DMS53 (cell line): ENCODE measurements around the gene TCF25.

Experiments used
- DNase-seq: peaks from one replicate; lab custom pipeline; 2025; lab: John Stamatoyannopoulos, UW

The TCF25 gene

GRCh38 chr16:89936981-89937380 is 63.6 kb downstream of the TCF25 start:
- DNase-seq, result no peak

- no peak for DNase-seq
Measured at GRCh38 chr16:89938175-89938885, 64.9 kb downstream of the TCF25 start.

- no peak for DNase-seq
Measured at GRCh38 chr16:89944773-89945172, 71.4 kb downstream of the TCF25 start.

GRCh38 chr16:89945654-89946053 is 72.3 kb downstream of the TCF25 start:
- DNase-seq, result peak; percentile 82

DNA sequence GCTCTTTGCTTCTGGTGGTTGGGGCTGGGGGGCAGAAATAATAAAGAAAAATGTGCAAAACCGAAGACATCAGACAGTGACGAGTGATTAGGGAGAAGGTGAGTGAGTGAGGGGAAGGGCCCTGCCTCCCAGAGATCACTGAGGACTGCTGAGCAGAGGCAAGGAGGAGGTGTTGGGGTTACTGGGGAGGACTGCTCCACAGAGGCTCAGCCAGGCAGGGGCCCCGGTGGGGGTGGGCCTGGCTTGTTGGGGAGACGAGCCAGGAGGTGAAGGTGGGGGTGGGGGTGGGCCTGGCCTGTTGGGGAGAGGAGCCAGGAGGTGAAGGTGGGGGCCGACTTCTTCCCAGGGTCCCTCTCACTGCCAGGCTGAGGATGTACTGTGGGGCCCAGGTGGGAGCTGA is 73.1 kb downstream of the TCF25 start:
- DNase-seq, result no peak

GRCh38 chr16:89949121-89949742 is 75.8 kb downstream of the TCF25 start:
- DNase-seq, result peak; percentile 32

DNA sequence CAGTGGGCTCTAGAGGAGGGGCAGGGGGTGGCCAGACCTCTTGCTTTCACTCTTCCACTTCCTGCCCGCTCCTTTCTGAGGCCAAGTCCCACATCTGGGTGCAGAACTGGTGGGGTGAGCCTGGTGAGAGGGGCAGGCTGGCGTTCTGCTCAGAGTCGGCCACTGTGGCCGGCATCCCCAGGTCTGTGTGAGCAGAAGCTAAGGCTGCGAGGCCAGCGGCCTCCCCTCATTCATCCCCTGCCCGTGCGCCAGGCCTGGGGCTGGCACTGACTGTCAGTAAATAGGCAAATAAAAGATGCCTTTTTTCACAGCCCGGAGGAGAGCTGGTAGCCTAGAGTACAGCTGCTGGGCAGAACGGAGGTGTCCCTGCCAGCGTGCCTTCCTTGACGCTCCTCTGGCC is 76.4 kb downstream of the TCF25 start:
- DNase-seq, result no peak

- DNase-seq, result no peak
Measured at GRCh38 chr16:89951509-89951908, 78.1 kb downstream of the TCF25 start.

DNA sequence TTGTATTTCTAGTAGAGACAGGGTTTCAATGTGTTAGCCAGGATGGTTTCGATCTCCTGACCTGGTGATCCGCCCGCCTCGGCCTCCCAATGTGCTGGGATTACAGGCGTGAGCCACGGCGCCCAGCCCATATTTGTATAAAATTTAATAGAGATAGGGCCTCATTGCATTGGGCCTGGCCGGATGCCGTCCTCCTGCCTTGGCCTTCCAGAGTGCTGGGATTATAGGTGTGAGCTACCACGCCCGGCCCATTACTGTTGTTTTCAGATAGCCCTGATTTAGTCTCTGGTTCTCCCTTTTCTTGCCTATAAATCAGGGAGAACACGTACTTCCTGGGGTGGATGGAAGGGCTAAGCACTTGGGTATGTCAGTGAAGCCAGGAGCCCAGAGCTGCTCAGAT is 78.7 kb downstream of the TCF25 start:
- DNase-seq, result no peak

- no peak for DNase-seq
Measured at GRCh38 chr16:89952551-89952950, 79.2 kb downstream of the TCF25 start.

GRCh38 chr16:89953671-89954406 is 80.4 kb downstream of the TCF25 start:
- DNase-seq, result no peak

- no peak for DNase-seq
Measured at GRCh38 chr16:89954462-89954861, 81.1 kb downstream of the TCF25 start.

DNA sequence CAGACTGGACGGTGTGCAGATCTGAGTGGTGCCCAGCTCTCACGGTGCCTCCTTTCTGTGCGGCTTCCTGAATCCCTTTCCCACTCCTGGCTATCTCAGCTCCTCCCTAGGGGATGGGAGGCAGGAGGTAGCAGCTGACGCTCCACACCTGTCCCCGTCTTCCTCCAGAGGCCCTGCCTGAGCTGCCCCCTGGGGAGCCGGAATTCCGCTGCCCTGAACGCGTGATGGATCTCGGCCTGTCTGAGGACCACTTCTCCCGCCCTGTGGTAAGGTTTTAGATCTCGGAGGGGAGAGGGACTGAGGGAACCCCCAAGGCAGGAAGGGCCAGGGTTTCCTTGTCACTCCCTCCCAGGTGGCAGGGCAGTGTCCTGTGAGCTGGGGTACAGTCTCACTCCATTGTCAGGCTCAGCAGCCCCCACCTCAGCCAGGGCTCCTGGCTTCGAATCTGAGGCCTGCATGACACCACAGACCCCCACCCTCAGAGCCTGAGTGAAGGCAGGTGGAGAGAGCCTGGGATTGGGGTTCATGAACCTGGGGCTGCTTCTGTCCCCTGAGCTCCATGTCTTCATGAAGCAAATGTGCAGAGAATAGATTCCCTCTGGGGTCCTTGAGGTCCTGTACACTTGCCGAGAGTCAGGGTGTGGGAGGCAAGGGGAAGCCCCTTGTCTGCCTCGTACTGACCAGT is 81.8 kb downstream of the TCF25 start:
- DNase-seq, result no peak

GRCh38 chr16:89956505-89957215 is 83.3 kb downstream of the TCF25 start:
- no peak for DNase-seq

- no peak for DNase-seq
Measured at GRCh38 chr16:89957216-89957785, 83.9 kb downstream of the TCF25 start.

GRCh38 chr16:89958068-89958467 is 84.7 kb downstream of the TCF25 start:
- peak; percentile 27 for DNase-seq

DNA sequence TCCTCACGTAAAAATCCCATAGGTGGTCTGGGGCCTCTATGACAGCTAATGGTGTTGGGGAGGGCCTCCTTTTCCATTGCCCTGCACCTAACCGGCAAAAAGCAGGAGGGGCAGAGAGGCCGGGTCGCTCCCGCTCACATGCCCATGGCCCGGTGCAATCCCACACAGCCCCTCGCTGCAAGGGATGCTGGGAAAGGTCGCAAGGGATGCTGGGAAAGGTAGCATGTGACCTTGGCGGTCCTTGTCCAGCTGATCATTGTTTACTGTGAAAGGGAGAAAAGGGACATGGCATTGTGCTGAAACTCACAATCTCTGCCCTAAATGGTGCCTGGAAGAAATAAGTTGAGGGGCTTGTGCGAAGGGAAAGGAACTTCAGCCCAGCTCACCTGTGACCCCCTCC is 85.2 kb downstream of the TCF25 start:
- DNase-seq, result no peak

DNA sequence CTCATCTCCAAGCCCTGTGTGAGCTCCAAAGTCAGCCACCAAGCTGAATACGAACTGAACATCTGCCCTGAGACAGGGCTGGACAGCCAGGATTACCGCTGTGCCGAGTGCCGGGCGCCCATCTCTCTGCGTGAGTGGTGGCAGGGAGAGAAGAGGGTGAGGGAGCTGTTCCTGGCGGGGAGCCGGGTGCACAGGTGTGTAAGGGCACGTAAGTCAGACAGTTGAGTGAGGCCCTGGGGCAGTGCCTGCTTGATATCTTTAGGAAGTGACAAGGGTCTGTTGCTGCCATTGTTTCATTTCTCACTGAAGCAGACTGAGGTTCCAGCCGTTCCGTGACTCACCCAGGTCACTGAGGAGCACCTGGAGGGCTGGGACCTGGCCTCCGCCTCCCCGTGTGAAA is 87.6 kb downstream of the TCF25 start:
- DNase-seq, result no peak
